HUES6 (cell line): ENCODE measurements around the gene RAB11A.

Experiments
- H3K27ac ChIP-seq: 2 replicates; pipeline ENCODE4 v1.7.0; 2013; ENCODE audit warnings: low read depth, mild to moderate bottlenecking, low read length, inconsistent platforms
- H3K27me3 ChIP-seq: 2 replicates; pipeline ENCODE4 v1.6.1; 2013; ENCODE audit warnings: low read length; ENCODE audit not compliant: control insufficient read depth, insufficient read depth
- H3K36me3 ChIP-seq: 2 replicates; pipeline ENCODE4 v1.6.1; 2013; ENCODE audit warnings: low read length; ENCODE audit not compliant: control insufficient read depth, insufficient read depth
- H3K4me1 ChIP-seq: 2 replicates; pipeline ENCODE4 v1.6.1; 2013; ENCODE audit warnings: low read length; ENCODE audit not compliant: control insufficient read depth, insufficient read depth
- H3K4me3 ChIP-seq: 2 replicates; pipeline ENCODE4 v1.5.1; 2013; ENCODE audit warnings: low read depth, low read length
- H3K9ac ChIP-seq: one replicate; pipeline ENCODE4 v1.6.1; 2013; ENCODE audit warnings: mild to moderate bottlenecking, low read length
- H3K9me3 ChIP-seq: 2 replicates; pipeline ENCODE4 v1.6.1; 2013; ENCODE audit warnings: low read depth, low read length; ENCODE audit not compliant: control insufficient read depth, insufficient read depth

The RAB11A gene

GRCh38 chr15:65926459-65926858 lies 57.2 kb downstream of the RAB11A start:
- H3K9ac ChIP-seq: no peak overlapping the region
- H3K4me3 ChIP-seq: no peak overlapping the region
- H3K4me1 ChIP-seq: peaks cover 4% of the 10 kb centered on the region; the same call in 1 of the 2 replicates
- H3K9me3 ChIP-seq: no peaks in the 10 kb centered on the region
- no peaks in the 10 kb centered on the region for H3K27me3 ChIP-seq
- H3K36me3 ChIP-seq: no peaks in the 10 kb centered on the region
- no peak overlapping the region for H3K27ac ChIP-seq

DNA sequence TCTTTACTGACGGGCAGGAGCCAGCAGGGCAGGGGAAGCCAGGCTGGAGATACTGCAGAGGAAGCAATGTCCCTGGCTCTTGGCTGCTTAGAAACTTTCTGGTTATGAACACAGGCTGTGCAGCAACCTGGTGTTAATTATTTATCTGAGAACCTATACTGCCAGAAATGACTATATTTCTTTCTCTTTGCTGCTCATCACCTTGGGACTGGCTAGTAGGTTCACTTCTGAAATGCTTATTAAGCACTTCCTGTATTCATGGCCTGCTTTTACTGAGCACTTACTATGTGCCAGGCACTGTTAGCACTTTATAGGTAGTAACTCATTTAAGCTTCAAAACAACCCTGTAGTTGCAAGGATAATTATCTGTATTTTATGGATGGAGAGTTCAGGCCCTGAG lies 57.6 kb downstream of the RAB11A start:
- Histone ChIP-seq H3K27me3 (no peaks in the 10 kb centered on the region), H3K9me3 (no peaks in the 10 kb centered on the region), H3K9ac (no peak overlapping the region), H3K4me1 (peaks cover 4% of the 10 kb centered on the region; the same call in 1 of the 2 replicates), H3K36me3 (no peaks in the 10 kb centered on the region), H3K27ac (no peak overlapping the region), H3K4me3 (no peak overlapping the region)

- Histone ChIP-seq H3K36me3 (no peaks in the 10 kb centered on the region), H3K4me1 (peaks cover 4% of the 10 kb centered on the region; the same call in 1 of the 2 replicates), H3K27ac (no peak overlapping the region), H3K4me3 (no peak overlapping the region), H3K9ac (no peak overlapping the region), H3K27me3 (no peaks in the 10 kb centered on the region), H3K9me3 (no peaks in the 10 kb centered on the region)
These were observed 58.3 kb downstream of the RAB11A start for GRCh38 chr15:65927545-65927944.

- H3K27ac ChIP-seq: no peak overlapping the region
- no peaks in the 10 kb centered on the region for H3K9me3 ChIP-seq
- no peaks in the 10 kb centered on the region for H3K36me3 ChIP-seq
- no peak overlapping the region for H3K9ac ChIP-seq
- no peaks in the 10 kb centered on the region for H3K27me3 ChIP-seq
- peaks cover 4% of the 10 kb centered on the region; the same call in 1 of the 2 replicates for H3K4me1 ChIP-seq
- H3K4me3 ChIP-seq: no peak overlapping the region
These were observed 60.3 kb downstream of the RAB11A start for GRCh38 chr15:65929573-65929972.

- no peak overlapping the region for H3K27ac ChIP-seq
- no peaks in the 10 kb centered on the region for H3K36me3 ChIP-seq
- H3K4me1 ChIP-seq: peaks cover 4% of the 10 kb centered on the region; the same call in 1 of the 2 replicates
- no peak overlapping the region for H3K4me3 ChIP-seq
- H3K27me3 ChIP-seq: no peaks in the 10 kb centered on the region
- no peak overlapping the region for H3K9ac ChIP-seq
- no peaks in the 10 kb centered on the region for H3K9me3 ChIP-seq
These were observed 60.8 kb downstream of the RAB11A start for GRCh38 chr15:65930134-65930533.

DNA sequence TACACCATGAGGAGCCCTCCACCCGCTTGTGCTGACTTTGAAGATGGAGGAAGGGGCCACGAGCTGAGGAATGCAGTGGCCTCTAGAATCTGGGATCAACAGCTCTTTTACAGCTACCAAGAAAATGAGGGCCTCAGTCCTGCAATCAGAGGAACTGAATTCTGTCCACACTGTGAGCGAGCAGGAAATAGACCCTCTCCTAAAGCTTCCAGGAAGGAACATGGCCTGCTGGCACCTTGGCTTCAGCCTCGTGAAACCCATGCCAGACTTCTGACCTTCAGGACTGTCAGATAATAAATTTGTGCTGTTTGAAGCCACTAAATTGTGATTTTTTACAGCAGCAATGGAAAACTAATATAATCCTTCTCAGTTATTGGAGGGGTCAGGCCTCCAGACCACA lies 61.9 kb downstream of the RAB11A start:
- Histone ChIP-seq H3K9me3 (no peaks in the 10 kb centered on the region), H3K27ac (no peak overlapping the region), H3K36me3 (no peaks in the 10 kb centered on the region)

GRCh38 chr15:65935391-65935790 lies 66.1 kb downstream of the RAB11A start:
- H3K27me3 ChIP-seq: no peaks in the 10 kb centered on the region
- H3K4me3 ChIP-seq: no peak overlapping the region
- no peaks in the 10 kb centered on the region for H3K9me3 ChIP-seq
- no peak overlapping the region for H3K27ac ChIP-seq
- no peaks in the 10 kb centered on the region for H3K4me1 ChIP-seq
- no peaks in the 10 kb centered on the region for H3K36me3 ChIP-seq
- no peak overlapping the region for H3K9ac ChIP-seq

More for the DNA sequence above, 61.9 kb downstream of the RAB11A start:
- H3K4me1 ChIP-seq: peaks cover 4% of the 10 kb centered on the region; the same call in 1 of the 2 replicates
- H3K27me3 ChIP-seq: no peaks in the 10 kb centered on the region
- no peak overlapping the region for H3K9ac ChIP-seq
- H3K4me3 ChIP-seq: no peak overlapping the region

DNA sequence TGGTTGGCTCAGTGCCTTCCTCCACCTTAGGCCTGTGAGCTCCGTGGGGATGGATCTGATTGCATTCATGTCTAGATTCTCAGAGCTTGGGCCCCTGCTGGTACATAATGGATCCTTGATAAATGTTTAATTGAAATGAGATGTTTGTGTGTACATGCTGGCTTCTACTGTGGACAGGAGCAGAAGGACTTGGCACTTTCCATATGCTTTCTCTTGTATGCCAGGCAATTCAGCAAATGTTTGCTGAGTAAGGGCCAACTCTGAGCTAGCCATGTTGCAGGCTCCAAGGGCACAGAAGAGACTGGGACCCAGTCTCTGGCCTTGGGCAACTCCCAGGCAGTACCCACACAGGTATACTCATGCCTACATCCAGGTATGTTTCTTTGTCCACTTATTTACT lies 67.0 kb downstream of the RAB11A start:
- no peaks in the 10 kb centered on the region for H3K27me3 ChIP-seq
- H3K9ac ChIP-seq: no peak overlapping the region
- H3K36me3 ChIP-seq: no peaks in the 10 kb centered on the region
- H3K4me1 ChIP-seq: no peaks in the 10 kb centered on the region
- no peaks in the 10 kb centered on the region for H3K9me3 ChIP-seq
- H3K27ac ChIP-seq: no peak overlapping the region
- no peak overlapping the region for H3K4me3 ChIP-seq

- H3K4me1 ChIP-seq: no peaks in the 10 kb centered on the region
- H3K9ac ChIP-seq: no peak overlapping the region
- H3K4me3 ChIP-seq: no peak overlapping the region
- H3K9me3 ChIP-seq: no peaks in the 10 kb centered on the region
- H3K27me3 ChIP-seq: no peaks in the 10 kb centered on the region
- H3K27ac ChIP-seq: no peak overlapping the region
- H3K36me3 ChIP-seq: no peaks in the 10 kb centered on the region
These were observed 67.8 kb downstream of the RAB11A start for GRCh38 chr15:65937054-65937453.

DNA sequence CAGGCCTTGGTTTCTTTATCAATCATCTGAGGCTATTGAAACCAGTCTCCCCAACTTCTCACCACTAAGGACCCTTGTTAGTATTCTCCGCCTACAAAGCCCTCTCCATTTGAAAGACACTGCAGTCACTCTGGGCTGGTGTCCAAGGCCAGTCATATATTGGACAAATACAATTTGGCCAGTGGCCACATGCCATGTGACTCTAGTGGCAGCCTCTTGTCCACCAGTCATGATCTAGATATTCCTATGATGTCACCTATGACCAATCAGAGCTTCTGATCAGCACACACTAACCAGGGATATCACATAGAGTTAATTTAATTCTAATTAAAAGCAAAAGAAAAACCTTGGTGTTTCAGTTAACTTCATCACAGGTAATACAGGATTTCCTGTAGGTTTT lies 68.2 kb downstream of the RAB11A start:
- no peak overlapping the region for H3K9ac ChIP-seq
- no peak overlapping the region for H3K4me3 ChIP-seq
- no peaks in the 10 kb centered on the region for H3K36me3 ChIP-seq
- no peaks in the 10 kb centered on the region for H3K27me3 ChIP-seq
- H3K4me1 ChIP-seq: no peaks in the 10 kb centered on the region
- no peaks in the 10 kb centered on the region for H3K9me3 ChIP-seq
- no peak overlapping the region for H3K27ac ChIP-seq

- no peaks in the 10 kb centered on the region for H3K9me3 ChIP-seq
- H3K9ac ChIP-seq: no peak overlapping the region
- no peak overlapping the region for H3K27ac ChIP-seq
- no peaks in the 10 kb centered on the region for H3K36me3 ChIP-seq
- H3K4me1 ChIP-seq: no peaks in the 10 kb centered on the region
- no peaks in the 10 kb centered on the region for H3K27me3 ChIP-seq
- H3K4me3 ChIP-seq: no peak overlapping the region
These were observed 69.3 kb downstream of the RAB11A start for GRCh38 chr15:65938604-65939003.
